Measurements from ENCODE around the gene ZFAND3. TPM values are rescaled to one million over a fixed set of nuclear protein-coding genes. Genes with fewer than 3 reads are reported as not detected.

ZFAND3 gene
- total RNA-seq, 1 experiment from 2014 or later, result 47.2 TPM

DNA sequence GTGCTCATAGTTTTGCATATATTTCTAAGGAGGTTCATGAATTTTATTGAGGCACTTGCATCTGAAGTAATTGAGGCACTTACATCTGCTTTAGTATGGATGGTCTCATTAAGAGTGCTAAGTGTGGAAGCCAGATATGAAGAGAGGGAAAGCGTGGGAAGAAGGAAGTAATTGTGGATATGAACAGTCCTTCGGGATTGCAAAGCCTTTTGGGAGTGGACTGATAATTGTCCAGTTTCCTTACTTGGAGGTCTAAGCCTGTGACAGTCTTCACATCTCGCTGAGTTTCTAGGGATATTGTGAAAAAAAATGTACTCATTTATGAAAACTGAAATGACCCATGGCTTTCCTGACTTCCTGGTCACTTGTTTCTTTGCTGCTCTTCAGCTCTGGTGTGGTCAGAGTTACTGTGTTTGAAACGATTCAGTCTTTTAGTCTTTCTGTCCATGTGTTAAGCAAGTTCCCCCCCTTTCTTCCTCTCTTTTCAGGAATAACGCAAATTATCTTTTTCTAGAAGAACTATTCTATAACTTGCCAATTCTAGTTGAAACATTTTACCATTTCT is 137.3 kb downstream of the ZFAND3 start:
- no peaks in the 10 kb centered on the region; the same call in 1 of the 2 replicates for H4K20me1 ChIP-seq (ENCODE audit: insufficient read depth)
- H3K79me2 ChIP-seq (ENCODE audit: insufficient read depth, low read length), result peaks cover 65% of the 10 kb centered on the region
- H2AFZ ChIP-seq (ENCODE audit: low read depth, low read length, poor library complexity, severe bottlenecking), result no peak overlapping the region
- ATAC-seq (no peak), DNase-seq (ENCODE audit: low read depth, low spot score) (no peak)
- CTCF ChIA-PET, result no interaction called here
- H3K9ac ChIP-seq (ENCODE audit: low read length), result no peak overlapping the region
- no peak overlapping the region for H3K4me3 ChIP-seq (replicated peaks in 1 of 2; ENCODE audit: low read depth in 1 of 2, low read length in 2 of 2)
- no peak for TF ChIP-seq EZH2 (IDR thresholded peaks at IDR 0.05)
- no peak for TF ChIP-seq YY1 (IDR thresholded peaks at IDR 0.05; ENCODE audit: extremely low read depth, insufficient replicate concordance, low read depth, low read length)
- TF ChIP-seq ZBTB33 (IDR thresholded peaks at IDR 0.05; ENCODE audit: extremely low read depth, insufficient replicate concordance, low read length), result no peak
- TF ChIP-seq TCF7L2 (IDR thresholded peaks at IDR 0.05; ENCODE audit: borderline replicate concordance, extremely low read depth, insufficient read depth, insufficient read length), result no peak
- no peak for TF ChIP-seq CBX3 (IDR thresholded peaks at IDR 0.05; ENCODE audit: low read depth)
- TF ChIP-seq EGR1 (IDR thresholded peaks at IDR 0.05; ENCODE audit: low read depth), result no peak
- no peak for TF ChIP-seq ZNF274 (IDR thresholded peaks at IDR 0.05; ENCODE audit: low read depth, low read length)
- no peak for TF ChIP-seq ELF1 (IDR thresholded peaks at IDR 0.05; ENCODE audit: borderline replicate concordance, low read depth)
- TF ChIP-seq JUND (IDR thresholded peaks at IDR 0.05), result no peak
- no peak for TF ChIP-seq ZFX (IDR thresholded peaks at IDR 0.05)
- no peak for TF ChIP-seq CEBPB (IDR thresholded peaks at IDR 0.05; ENCODE audit: low read depth)
- TF ChIP-seq POLR2AphosphoS5 (IDR thresholded peaks at IDR 0.05; ENCODE audit: low read depth, low read length), result no peak
- TF ChIP-seq, protein P1, sequence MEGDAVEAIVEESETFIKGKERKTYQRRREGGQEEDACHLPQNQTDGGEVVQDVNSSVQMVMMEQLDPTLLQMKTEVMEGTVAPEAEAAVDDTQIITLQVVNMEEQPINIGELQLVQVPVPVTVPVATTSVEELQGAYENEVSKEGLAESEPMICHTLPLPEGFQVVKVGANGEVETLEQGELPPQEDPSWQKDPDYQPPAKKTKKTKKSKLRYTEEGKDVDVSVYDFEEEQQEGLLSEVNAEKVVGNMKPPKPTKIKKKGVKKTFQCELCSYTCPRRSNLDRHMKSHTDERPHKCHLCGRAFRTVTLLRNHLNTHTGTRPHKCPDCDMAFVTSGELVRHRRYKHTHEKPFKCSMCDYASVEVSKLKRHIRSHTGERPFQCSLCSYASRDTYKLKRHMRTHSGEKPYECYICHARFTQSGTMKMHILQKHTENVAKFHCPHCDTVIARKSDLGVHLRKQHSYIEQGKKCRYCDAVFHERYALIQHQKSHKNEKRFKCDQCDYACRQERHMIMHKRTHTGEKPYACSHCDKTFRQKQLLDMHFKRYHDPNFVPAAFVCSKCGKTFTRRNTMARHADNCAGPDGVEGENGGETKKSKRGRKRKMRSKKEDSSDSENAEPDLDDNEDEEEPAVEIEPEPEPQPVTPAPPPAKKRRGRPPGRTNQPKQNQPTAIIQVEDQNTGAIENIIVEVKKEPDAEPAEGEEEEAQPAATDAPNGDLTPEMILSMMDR (IDR thresholded peaks at IDR 0.05 in 2 of 3, conservative IDR thresholded peaks at IDR 0.05 in 1 of 3; ENCODE audit: borderline replicate concordance in 1 of 3, insufficient read depth in 1 of 3, low read depth in 2 of 3, low read length in 2 of 3), result no peak
- no peak for TF ChIP-seq FOSL1 (IDR thresholded peaks at IDR 0.05; ENCODE audit: low read depth)
- H3K36me3 ChIP-seq (ENCODE audit: control insufficient read depth in 1 of 2, insufficient read depth in 2 of 2, low read length in 2 of 2), result no peaks in the 10 kb centered on the region
- no peaks in the 10 kb centered on the region for H3K9me2 ChIP-seq (ENCODE audit: insufficient read depth)
- no TSS peak for BruUV-seq (replicated peaks)
- intact Hi-C loops (cut with micrococcal nuclease), result no loop called here
- no peaks in the 10 kb centered on the region for H3K9me3 ChIP-seq (ENCODE audit: control insufficient read depth in 1 of 2, insufficient read depth in 1 of 2, low read depth in 1 of 2, low read length in 2 of 2)
- RAD21 ChIA-PET (ENCODE audit: low non-redundant PET in 1 of 2, low total read pairs in 2 of 2, uncharacterized antibody in 2 of 2, unreplicated experiment in 2 of 2), result interaction anchor here in 1 of 2 experiments (0.6 kb wide), 1 partner anchor 338 kb away, joined by 3 read pairs; no protein-coding TSS in a partner anchor
- POLR2A ChIA-PET, result no interaction called here
- no peaks in the 10 kb centered on the region for H3K27me3 ChIP-seq (ENCODE audit: insufficient read depth, low read length)
- H3K27ac ChIP-seq (ENCODE audit: low read depth, low read length), result no peak overlapping the region
- no peak overlapping the region for H3K4me2 ChIP-seq (ENCODE audit: low read length)
- no peaks in the 10 kb centered on the region for H3K4me1 ChIP-seq (ENCODE audit: control insufficient read depth in 1 of 2, insufficient read depth in 2 of 2, low read length in 2 of 2)
